Activated T-cell treated with anti-CD3 and anti-CD28 coated beads, Interleukin-2, amount 50 U/mL, for 1 hour (primary cell): ENCODE results near the gene B4GALT7.
A peak's percentile ranks its signal among the peaks of the same experiment; 100 is the strongest.
"Not testable (repeated sequence)": the region's sequence is repeated elsewhere in the genome, so short reads cannot be mapped to it uniquely, and the experiment has no call there.

Experiments used
- DNase-seq: peaks from one replicate; pipeline ENCODE4 v3.0.0-alpha.2; 2020

Gene B4GALT7

GRCh38 chr5:177599731-177600507, at the start of gene B4GALT7:
TSS of gene B4GALT7 (plus strand) at chr5:177600132. CDS start at chr5:177600211, 79 bp downstream.
- peak; percentile 93 for DNase-seq

GRCh38 chr5:177552839-177553455, 47.0 kb upstream of the B4GALT7 start:
- no peak for DNase-seq

- DNase-seq, result peak; percentile 62
Measured at GRCh38 chr5:177553671-177554429, 46.1 kb upstream of the B4GALT7 start.

- peak; percentile 97 for DNase-seq
Measured at GRCh38 chr5:177554474-177555111, 45.3 kb upstream of the B4GALT7 start, which contains the start of gene FAM193B. TSS of gene FAM193B (minus strand) at chr5:177554563. CDS start at chr5:177554458, 105 bp downstream.

GRCh38 chr5:177555228-177555627, 44.7 kb upstream of the B4GALT7 start:
- DNase-seq, result no peak

GRCh38 chr5:177555665-177556064, 44.3 kb upstream of the B4GALT7 start:
- DNase-seq, result no peak

- no peak for DNase-seq
Measured at GRCh38 chr5:177557041-177557647, 42.8 kb upstream of the B4GALT7 start.

- no peak for DNase-seq
Measured at GRCh38 chr5:177557796-177558195, 42.1 kb upstream of the B4GALT7 start.

GRCh38 chr5:177559446-177559941, 40.4 kb upstream of the B4GALT7 start:
- DNase-seq, result not testable (repeated sequence)

GRCh38 chr5:177565046-177565445, 34.9 kb upstream of the B4GALT7 start:
- DNase-seq, result no peak

- DNase-seq, result no peak
Measured at GRCh38 chr5:177568326-177568725, 31.6 kb upstream of the B4GALT7 start.

- DNase-seq, result no peak
Measured at GRCh38 chr5:177569894-177570293, 30.0 kb upstream of the B4GALT7 start.

GRCh38 chr5:177575488-177575887, 24.4 kb upstream of the B4GALT7 start:
- no peak for DNase-seq

- DNase-seq, result no peak
Measured at GRCh38 chr5:177576169-177576568, 23.8 kb upstream of the B4GALT7 start.

GRCh38 chr5:177578316-177578715, 21.6 kb upstream of the B4GALT7 start:
- DNase-seq, result no peak

GRCh38 chr5:177588413-177588909, 11.5 kb upstream of the B4GALT7 start:
- DNase-seq, result no peak

GRCh38 chr5:177590406-177590805, 9.5 kb upstream of the B4GALT7 start:
- no peak for DNase-seq

GRCh38 chr5:177591690-177592009, 8.3 kb upstream of the B4GALT7 start:
- no peak for DNase-seq

- DNase-seq, result peak; percentile 90
Measured at GRCh38 chr5:177592010-177592834, 7.7 kb upstream of the B4GALT7 start, which contains the start of gene TMED9. TSS of gene TMED9 (plus strand) at chr5:177592203. CDS start at chr5:177592215, 12 bp downstream.

- DNase-seq, result no peak
Measured at GRCh38 chr5:177592905-177593304, 7.0 kb upstream of the B4GALT7 start.

- no peak for DNase-seq
Measured at GRCh38 chr5:177593511-177593910, 6.4 kb upstream of the B4GALT7 start.
